A673 (cell line): ENCODE results near the gene CCDC18.

Experiments
- CTCF ChIP-seq: fragments of 300-800, 200-600 bp; sonication (generic); conservative IDR thresholded peaks from 2 replicates; pipeline ENCODE4 v1.5.1; 2017; ENCODE audit warnings: low read depth, mild to moderate bottlenecking, antibody characterized with exemption, low read length, moderate library complexity, mixed read lengths
- EZH2 ChIP-seq: fragments of 200-600 bp; sonication (generic); IDR thresholded peaks from 2 replicates; pipeline ENCODE4 v1.6.1; 2017; ENCODE audit warnings: borderline replicate concordance, low read depth, mild to moderate bottlenecking, mixed read lengths, antibody characterized with exemption, low read length; ENCODE audit not compliant: poor library complexity, severe bottlenecking

GRCh38 chr1:93275634-93276295 is 95.2 kb downstream of the CCDC18 start:
- no peak for TF ChIP-seq CTCF
- no peak for TF ChIP-seq EZH2
